Activated T-helper 1 cell treated with anti-CD3 and anti-CD28 coated beads, Interleukin-2, amount 50 U/mL, for 16 hours (primary cell): ENCODE data around the gene TTC27.
"Not testable (repeated sequence)": the region's sequence is repeated elsewhere in the genome, so short reads cannot be mapped to it uniquely, and the experiment has no call there.

Experiments used
- DNase-seq, 2 donors: peaks; one replicate each; pipeline ENCODE4 v3.0.0-alpha.2; 2020; ENCODE audit warnings: low read depth in 1 of 2, low spot score in 1 of 2

TTC27 gene

DNA sequence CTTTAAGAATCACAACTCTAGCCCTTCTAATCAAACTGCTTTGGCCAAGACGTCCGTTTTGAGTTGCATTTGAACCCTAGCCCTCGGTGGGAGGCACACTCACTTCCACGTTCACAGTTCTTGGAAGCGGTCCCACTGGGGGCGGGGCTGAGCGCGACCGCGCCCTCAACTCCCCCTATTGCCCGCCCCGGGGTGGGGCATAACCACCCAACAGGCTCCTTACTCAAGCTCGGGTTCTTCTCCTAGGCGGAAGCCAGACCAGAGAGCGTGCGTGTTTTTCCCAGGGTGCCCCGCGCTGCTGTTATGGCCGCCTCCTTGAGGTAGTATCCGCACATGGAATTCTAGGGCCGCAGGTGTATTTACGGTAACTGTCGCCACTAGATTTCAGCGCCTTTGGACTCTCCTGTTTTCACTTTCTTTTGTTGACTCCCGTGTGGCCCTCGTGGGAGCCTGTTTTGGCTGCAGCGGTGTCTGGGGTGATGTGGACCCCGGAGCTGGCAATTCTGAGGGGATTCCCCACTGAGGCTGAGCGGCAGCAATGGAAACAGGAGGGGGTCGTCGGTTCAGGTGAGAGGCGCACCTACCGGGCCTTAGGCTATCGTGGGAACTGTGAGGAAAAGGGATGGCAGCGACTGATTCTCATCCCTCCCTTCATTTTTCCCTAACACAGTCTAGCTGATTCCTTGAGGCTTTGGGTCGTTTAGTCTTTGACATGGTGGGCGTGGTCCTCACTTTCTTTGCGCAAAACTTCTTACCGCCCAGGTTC is at the start of gene TTC27:
TSS of gene TTC27 (plus strand) at position 237 of the 766 bp plus-strand sequence. CDS start at position 480, 243 bp downstream.
- peak; percentile 86 to 91 for DNase-seq

DNA sequence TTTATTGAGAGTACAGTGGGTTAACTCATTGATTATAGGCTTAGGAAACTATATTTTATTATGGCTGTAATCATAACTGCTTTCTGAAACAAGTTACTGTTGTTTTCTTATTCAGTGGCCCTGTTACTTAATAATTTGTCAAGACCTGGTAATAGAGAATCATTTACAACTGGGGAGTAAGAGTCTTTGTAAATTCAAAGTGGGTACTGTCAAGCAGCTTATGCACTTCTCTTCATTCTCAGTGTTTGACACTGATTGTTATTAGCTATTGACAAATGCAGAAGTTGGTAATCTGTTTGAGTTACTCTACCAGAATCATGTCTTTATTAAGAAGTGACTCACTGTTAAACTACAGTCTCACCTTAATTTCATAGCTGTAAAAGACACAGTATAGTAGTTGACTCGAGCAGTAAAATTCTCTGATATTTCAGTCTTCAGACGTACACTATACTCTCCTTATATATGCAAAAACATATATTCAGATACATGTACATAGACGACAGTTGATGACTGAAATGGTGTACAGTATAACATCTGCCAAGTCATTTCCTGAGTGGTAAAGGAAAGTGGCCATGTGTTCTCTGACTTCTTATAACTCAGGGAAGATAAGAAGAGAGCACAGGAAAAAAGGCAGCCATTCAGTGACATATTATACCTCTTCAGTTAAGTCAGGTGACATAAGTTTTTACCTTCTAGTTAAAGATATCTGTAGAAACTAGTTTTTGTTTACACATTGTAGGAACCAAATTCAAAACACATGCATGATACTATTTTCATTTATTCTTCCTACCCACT is 36.0 kb upstream of the TTC27 start:
- DNase-seq: no peak

DNA sequence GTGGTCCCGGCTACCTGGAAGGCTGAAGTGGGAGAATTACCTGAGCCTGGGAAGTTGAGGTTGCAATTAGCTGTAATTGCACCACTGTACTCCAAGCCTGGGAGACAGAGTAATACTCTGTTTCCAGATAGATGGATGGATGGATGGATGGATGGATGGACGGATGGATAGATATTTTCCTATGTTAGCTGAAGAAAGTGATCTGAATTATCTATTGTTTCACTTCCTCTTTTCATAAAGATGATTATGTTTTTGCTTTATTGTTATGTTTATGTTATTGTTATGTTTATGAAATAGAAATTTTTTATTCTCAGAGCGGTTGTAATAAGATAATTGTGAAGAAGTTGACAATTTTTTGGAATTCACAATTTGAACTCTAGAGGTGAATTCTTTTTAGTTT is 33.3 kb upstream of the TTC27 start:
- DNase-seq: no peak

DNA sequence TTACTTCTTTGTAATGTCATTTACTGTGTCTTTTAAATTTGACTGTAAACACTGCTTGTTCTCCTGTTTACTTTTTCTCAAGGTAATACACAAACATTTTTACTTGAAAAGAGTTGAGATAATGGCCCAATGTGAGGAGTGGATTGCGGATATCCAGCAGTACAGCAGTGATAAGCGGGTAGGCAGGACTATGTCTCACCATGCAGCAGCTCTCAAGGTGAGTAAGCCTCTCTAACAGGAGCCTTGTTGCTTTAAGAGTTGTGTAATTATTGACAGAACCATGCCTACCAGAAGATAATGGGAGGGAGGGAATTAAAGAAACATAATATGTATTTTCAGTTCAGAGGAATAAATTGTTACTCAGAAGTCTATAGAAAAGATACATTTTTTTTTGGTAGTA is 16.5 kb upstream of the TTC27 start:
- no peak for DNase-seq

DNA sequence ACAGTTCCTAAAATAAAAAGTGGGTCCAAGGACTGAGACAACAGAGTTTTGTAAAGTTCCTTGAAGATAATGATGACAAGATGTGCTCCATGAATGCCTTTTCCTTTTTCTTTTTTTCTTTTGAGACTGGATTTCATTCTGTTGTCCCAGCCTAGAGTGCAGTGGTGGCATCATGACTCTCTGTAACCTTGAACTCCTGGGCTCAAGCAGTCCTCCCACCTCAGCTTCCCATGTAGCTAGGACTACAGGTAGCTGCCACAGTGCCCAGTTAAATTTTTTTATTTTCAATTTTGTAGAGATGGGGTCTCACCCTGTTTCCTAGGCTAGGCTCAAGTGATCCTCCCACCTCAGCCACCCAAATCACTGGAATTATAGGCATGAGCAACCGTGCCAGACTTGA is 16.1 kb upstream of the TTC27 start:
- no peak for DNase-seq

DNA sequence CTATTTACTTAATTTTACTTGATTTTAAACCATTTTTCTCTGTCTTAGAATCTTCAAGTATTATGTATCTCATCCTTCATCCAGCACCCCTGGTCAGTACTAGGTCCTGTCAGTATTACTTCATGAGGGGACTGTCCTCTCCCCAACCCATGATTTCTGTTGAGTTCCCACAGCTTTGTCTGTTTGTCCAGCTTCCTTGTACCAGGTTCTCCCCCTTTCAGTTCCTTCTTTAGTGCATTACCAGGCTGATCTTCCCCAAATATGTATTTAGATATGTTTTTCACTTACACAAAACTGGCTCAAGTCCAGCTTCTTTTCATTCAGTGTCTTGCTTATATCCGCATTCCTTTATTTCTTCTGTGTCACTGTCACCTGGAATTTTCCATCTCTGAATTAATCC is 13.8 kb upstream of the TTC27 start:
- DNase-seq: no peak

DNA sequence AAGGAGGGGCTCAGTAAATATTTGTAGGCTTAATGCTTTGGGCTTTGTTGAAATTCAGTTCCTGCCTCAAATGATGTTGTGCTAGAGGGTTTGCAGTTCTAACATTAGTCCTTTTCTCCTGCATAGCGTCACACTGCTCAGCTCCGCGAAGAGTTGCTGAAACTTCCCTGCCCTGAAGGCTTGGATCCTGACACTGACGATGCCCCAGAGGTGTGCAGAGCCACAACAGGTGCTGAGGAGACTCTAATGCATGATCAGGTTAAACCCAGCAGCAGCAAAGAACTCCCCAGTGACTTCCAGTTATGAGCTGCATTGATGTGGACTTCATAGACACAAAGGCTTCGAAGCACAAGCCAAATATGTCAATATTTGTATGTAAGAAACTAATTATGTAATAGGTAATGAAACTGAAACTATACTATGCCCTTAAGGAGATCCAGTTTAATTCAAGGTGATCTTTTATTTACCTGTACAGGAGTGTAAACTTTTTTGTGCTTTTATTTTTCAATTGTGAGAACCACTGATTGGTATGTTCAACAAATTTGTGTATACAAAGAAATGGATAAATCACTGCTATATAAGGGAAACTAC is 10.2 kb upstream of the TTC27 start:
- DNase-seq: no peak

DNA sequence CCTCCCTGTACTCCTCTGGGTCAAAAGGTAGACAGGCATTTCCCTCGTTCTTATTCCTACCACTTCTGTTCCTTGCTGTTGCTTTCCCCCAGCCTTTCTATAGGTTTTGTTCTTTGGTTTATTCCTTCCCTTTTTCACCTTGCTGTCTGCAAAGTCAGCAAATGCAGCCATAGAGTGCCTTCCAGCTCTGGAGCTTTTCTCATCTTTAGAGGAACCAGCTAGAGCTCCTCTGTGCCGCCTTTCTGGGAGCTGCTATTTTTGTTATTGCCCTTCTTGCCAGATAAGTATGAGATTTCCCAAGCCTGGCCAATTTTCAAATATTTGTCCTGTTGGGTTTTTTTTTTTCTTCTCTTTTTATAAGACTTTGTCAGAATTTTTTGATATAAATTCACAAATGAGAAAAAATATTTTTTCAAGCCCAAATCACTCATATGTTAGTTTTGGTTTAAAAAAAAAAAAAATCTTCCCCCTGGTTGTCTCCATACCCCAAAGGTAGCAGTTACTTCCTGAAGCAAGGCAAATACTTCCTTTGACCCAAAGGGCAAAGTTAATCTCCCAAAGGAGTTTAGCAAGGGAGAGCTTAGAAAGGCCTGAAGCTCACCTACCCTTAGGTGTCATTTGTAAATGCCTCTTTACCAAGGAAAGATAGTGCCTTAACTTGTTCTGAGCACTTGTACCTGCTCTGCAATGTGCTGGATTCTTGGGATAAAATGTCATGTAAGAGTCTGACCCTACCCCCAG is 5.1 kb upstream of the TTC27 start:
- DNase-seq: no peak

DNA sequence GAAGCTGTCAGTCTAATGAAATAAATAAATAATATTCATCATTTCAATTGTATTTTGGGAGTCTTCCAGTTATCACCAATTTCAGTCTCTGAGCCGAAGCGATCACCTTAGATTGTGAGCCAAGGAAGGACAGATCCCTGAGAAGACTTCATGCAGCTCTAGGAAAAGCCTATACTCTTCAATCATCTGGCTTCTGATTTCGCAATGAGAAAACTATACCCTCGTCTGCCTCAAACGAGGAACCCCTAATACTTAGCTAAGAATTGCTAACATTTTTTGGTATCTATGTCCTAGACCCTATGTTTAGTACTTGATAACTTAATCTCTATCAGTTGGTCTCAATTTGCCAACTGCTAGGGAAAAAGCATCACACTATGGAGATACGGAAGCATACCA is 4.5 kb upstream of the TTC27 start:
- DNase-seq: no peak

DNA sequence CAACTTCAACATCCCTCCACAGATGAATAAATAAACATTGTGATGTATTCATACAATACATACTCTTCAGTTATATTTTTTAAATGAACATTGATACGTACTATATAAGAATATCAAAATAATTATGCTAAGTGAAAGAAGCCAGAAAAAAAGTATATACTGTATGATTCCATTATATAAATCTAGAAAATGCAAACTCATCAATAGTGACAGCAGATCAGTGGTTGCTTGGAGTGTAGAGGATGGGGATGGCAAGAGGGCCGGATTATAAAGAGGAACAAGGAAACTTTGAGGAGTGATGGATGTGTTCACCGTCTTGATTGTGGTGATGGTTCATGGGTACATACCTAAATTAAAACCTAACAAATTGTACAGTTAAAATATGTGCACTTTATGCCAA is 3.0 kb upstream of the TTC27 start:
- DNase-seq: no peak

DNA sequence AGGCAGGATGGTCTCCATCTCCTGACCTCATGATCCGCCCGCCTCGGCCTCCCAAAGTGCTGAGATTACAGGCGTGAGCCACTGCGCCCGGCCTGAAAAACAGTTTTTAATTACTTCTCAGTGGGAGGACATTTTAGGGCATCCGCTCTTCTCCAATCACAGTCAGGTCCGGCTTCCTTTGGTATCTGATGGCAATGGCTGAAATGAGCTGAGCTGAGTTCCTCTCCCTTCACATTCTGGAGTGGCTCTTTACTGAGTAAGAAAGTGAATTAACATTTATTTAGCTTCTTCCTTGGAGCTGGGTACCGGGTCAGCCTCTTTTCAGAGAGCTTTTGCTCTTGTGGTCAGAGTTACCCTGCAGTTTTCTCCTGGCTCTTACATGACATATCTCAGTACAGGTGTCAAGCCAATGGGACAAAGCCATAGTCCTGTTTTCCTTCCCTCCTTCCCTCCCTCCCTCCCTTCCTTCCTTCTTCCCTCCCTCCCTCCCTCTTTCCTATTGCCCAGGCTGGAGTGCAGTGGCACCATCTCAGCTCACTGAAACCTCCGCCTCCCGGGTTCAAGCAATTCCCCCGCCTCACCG is 1.1 kb upstream of the TTC27 start:
- no peak for DNase-seq

DNA sequence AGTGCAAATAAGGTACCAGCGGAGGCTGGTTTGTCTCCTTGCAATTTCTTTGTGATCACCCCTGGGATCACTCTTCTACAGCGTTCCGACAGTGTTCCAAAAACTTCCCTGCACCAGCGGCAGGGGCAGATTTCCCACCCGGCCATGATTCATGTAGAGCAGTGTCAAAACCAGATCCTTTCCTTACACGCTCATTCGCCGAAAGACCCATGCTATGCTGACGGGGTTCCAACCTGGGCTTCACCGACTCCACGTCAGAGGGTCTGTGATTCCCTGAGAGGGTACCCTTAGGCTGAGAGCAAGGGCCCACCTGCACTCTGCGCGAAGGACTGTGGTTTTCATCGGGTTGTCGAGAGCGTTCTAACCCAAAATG is 423 bp upstream of the TTC27 start:
- DNase-seq: peak in 1 of 2 donors; percentile 8

DNA sequence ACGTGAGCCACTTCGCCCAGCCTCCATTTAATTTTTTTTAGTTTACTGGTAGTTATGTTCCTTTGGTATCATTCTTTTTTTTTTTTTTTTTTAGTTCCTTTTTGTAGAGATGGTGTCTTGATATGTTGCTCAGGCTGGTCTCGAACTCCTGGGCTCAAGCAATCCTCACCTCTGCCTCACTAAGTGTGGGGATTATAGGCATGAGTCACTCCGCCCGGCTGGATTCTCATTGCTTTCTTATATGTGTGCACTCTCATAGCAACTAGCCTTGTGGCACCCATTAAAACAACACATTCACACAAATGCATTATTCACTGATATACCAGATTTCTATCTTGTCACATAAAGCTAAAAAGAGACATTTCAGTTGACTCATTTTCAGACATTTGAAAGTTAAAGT is 4.2 kb downstream of the TTC27 start:
- no peak for DNase-seq

DNA sequence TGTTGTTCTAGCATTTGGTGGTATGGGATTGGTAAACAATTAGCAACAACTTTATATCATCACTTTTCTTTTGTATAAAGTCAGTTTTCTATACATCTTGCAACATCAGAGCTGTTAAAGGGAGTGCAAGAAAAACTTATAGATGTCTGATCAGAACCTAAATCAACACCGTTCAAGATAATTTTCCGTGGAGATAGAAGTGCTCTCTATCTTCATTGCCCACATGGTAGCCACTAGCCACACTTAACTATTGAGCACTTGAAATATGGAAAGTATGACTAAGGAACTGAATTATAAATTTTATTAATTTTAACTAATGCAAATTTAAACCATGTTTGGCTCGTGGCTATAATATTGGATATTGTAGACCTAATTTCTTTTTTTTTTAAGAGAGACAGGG is 5.2 kb downstream of the TTC27 start:
- no peak for DNase-seq

DNA sequence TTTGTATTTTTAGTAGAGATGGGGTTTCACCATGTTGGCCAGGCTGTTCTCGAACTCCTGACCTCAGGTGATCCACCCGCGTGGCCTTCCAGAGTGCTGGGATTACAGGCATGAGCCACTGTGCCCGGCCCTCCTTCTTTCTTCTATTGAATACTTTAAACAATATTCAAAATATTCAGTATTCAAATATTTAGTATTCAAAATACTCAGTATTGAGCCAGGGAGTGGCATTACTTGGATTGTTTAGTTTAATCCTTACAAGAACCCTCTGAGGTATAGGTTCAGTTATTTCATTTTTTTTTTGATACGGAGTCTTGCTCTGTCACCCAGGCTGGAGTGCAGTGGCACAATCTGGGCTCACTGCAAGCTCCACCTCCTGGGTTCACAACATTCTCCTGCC is 10.7 kb downstream of the TTC27 start:
- DNase-seq: not testable (repeated sequence)

DNA sequence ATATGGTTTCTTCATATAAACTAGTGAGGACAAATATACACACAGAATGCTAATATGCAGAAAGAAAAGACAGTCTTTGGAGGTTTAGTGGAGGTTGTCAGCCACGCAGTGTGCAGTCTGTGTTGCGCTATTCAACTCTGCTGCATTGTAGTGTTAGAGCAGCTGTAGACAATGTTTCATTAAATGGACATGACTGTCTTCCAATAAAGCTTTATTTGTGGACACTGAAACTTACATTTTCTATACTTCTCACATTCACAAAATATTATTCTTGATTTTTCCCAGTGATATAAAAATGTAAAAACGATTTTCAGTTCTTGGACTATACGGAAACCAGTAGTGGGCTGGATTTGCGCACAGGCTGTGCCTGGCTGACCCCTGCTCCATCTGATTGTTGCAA is 13.3 kb downstream of the TTC27 start:
- no peak for DNase-seq

DNA sequence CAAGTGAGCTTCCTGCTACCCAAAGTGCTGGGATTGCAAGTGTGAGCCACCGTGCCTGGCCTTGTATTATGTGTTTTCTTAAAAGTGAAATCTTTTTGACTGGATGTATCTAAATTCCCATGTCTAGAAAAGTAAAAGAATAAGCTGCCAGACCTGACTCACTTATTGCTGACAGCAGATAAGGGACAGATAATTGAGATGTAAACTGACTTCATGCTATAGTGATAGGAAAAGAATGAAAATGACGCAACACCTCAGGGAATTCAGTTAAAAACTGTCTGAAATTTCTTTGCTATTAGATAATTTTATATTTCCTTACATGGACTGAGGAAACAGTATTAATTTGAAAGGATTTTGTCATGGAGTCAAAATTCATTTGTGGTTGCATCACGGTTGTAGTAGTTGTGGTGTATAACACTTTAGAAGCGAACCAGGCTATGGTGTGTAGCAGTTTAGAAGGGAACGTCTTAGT is 19.4 kb downstream of the TTC27 start:
- DNase-seq: no peak

DNA sequence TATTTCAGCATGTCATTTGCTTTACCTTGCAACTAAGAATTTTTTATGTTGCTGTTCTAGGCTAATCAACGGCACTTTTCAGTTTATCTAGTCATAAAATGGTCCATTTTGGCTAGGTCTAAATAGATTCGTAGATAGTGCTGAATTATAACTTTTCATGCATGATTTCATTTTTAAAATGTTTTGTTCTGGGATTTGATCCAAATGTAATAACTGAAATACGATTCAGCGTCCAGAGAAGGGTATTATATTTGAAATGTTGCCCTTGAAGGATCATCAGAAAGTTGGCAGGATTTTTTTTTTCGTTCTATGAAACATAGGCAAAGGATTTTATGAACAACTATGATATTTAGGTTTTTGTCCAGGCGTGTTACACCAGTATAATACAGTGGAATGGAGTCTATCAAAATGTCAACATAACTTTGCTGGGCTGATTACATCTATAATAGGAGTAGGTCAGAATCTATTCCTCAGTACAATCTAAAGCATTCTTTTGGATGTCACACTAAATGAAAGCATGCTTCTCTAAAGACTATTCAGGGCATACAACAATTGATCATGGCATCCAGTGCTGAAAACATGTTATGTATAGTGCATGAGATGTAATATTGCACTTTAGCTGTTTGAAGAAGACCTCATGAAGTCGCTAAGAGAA is 24.8 kb downstream of the TTC27 start:
- DNase-seq: no peak

DNA sequence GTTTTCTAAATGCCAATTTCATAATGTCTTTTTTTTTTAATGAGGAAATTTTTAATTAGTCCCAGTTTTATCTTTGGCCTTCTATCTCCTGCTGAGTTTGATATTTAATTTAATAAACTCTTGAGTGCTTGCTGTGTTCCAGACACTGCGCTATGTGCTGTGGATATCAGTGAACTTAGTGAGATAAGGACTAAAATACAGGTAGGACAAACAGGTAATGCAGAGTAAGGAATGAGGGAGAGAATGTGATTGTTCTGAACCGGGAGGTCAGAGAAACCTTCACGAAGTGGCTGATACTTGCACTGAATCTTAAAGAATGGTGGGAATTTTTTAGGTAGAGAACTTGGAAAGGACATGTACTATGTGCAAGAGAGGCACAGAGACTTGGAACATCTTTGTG is 28.2 kb downstream of the TTC27 start:
- DNase-seq: no peak

DNA sequence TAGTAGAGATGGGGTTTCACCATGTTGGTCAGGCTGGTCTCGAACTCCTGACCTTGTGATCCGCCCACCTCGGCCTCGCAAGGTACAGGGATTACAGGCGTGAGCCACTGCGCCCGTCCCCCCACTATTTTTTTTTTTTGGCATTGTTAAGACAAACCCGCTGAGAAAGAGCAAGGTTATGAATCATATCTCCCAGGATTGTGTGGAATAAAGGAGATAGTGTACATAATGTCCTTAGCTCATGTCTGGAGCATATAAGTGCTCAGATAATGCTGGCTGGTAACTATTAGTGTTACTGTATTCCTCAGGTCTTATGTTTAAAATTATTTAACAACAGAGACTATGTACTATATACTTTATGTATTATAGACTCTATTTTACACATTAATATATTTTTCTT is 36.0 kb downstream of the TTC27 start:
- no peak for DNase-seq

DNA sequence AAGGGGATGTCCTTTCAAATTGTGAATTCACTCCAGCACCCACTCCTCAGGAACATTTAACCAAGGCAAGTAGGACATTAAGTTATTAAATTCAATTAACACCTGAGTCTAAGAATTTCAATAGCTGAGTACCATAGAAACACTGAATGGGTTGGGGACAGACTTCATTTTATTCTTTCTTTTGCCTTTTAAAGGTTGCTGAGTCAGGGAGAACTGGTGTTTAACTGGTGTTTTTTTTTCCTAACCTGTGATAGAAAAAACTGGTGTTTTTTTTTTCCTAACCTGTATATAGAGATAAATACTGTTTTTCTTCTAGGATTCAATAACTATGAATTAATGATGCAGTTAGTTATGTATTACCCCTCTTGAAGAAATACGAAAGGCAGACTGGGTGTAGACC is 38.9 kb downstream of the TTC27 start:
- DNase-seq: no peak
